Raji (cell line): ENCODE measurements around the gene GRIA4.
A peak's percentile ranks its signal among the peaks of the same experiment; 100 is the strongest.

ENCODE experiments used
- POLR2A ChIP-seq: IDR thresholded peaks from 2 replicates; pipeline ENCODE4 v1.6.1; 2011; ENCODE audit warnings: low read depth, low read length, control low read depth; ENCODE audit not compliant: insufficient read depth

Gene GRIA4

GRCh38 chr11:106001304-106002012, 391.6 kb downstream of the GRIA4 start:
- no peak for TF ChIP-seq POLR2A

GRCh38 chr11:106011481-106011880, 401.6 kb downstream of the GRIA4 start:
- TF ChIP-seq POLR2A = no peak

GRCh38 chr11:106012744-106013143, 402.9 kb downstream of the GRIA4 start:
- TF ChIP-seq POLR2A = no peak

GRCh38 chr11:106014035-106014434, 404.2 kb downstream of the GRIA4 start:
- TF ChIP-seq POLR2A = no peak

GRCh38 chr11:106014620-106015019, 404.7 kb downstream of the GRIA4 start:
- no peak for TF ChIP-seq POLR2A

- no peak for TF ChIP-seq POLR2A
Observed at GRCh38 chr11:106015066-106015465, 405.2 kb downstream of the GRIA4 start.

- TF ChIP-seq POLR2A = no peak
Observed at GRCh38 chr11:106017093-106017492, 407.2 kb downstream of the GRIA4 start.

- TF ChIP-seq POLR2A = no peak
Observed at GRCh38 chr11:106021181-106021966, 411.5 kb downstream of the GRIA4 start.

- TF ChIP-seq POLR2A = peak; percentile 60
Observed at GRCh38 chr11:106021967-106022794, 412.3 kb downstream of the GRIA4 start, which contains the start of gene MSANTD4. MSANTD4 (minus strand) TSS chr11:106022240; CDS start chr11:106010917, 11,323 bp downstream.

- no peak for TF ChIP-seq POLR2A
Observed at GRCh38 chr11:106022795-106023275, 413.0 kb downstream of the GRIA4 start.

- TF ChIP-seq POLR2A = no peak
Observed at GRCh38 chr11:106030609-106031008, 420.7 kb downstream of the GRIA4 start.

GRCh38 chr11:106031202-106031810, 421.4 kb downstream of the GRIA4 start:
- TF ChIP-seq POLR2A = no peak
